OCI-LY3 (cell line): ENCODE measurements around the gene TNFSF12.

Source experiments
- EZH2phosphoT487 ChIP-seq: fragments of 200-600 bp; shearing (Covaris generic); IDR thresholded peaks from 2 replicates; pipeline ENCODE4 v1.6.1; 2018; ENCODE audit warnings: antibody characterized with exemption, mixed run types, low read depth
- TF ChIP-seq, protein P1 (sequence below): fragments of 200-600, 300-600 bp; sonication (generic); IDR thresholded peaks from 2 replicates; pipeline ENCODE4 v1.5.1; 2014; ENCODE audit warnings: antibody characterized with exemption, low read length, low read depth

DNA sequence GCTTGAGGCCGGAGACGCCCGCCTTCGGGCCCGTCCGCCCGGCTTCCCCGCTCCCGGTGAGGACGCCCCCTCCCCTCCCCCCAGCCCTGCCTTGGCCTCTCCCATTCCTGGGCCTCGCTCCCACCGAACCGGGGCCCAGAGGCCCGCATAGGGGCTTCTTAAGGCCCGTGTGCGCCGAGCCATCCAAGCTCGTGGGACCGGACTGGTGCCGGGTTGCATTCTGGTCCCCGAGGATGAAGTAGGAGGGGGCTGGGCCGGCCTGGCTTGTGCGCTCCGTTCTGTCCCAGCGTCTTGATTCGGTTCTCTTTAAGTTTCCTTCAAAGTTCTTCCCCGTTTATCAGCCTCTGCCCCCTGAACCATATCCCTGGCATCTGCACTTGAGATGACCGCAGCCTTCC, 13.3 kb downstream of the TNFSF12 start:
- TF ChIP-seq, protein P1, sequence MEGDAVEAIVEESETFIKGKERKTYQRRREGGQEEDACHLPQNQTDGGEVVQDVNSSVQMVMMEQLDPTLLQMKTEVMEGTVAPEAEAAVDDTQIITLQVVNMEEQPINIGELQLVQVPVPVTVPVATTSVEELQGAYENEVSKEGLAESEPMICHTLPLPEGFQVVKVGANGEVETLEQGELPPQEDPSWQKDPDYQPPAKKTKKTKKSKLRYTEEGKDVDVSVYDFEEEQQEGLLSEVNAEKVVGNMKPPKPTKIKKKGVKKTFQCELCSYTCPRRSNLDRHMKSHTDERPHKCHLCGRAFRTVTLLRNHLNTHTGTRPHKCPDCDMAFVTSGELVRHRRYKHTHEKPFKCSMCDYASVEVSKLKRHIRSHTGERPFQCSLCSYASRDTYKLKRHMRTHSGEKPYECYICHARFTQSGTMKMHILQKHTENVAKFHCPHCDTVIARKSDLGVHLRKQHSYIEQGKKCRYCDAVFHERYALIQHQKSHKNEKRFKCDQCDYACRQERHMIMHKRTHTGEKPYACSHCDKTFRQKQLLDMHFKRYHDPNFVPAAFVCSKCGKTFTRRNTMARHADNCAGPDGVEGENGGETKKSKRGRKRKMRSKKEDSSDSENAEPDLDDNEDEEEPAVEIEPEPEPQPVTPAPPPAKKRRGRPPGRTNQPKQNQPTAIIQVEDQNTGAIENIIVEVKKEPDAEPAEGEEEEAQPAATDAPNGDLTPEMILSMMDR = no peak
- no peak for TF ChIP-seq EZH2phosphoT487
